CD4-positive, alpha-beta memory T cell (primary cell): ENCODE measurements around the gene CHMP3. TPM values are rescaled to one million over a fixed set of nuclear protein-coding genes. Genes with fewer than 3 reads are reported as not detected.
A peak's percentile ranks its signal among the peaks of the same experiment; 100 is the strongest.
"Not testable (repeated sequence)": the region's sequence is repeated elsewhere in the genome, so short reads cannot be mapped to it uniquely, and the experiment has no call there.

Source experiments
- CTCF ChIA-PET: fragments of 350-600 bp; sonication (Branson Sonifier 250); formaldehyde crosslinking; loops from one replicate; lab custom pipeline; 2021; ENCODE audit warnings: inconsistent platforms; ENCODE audit not compliant: partially characterized antibody; lab: Charles Lee
- POLR2A ChIA-PET: fragments of 350-600 bp; sonication (Branson Sonifier 250); formaldehyde crosslinking; loops from one replicate; lab custom pipeline; 2021; ENCODE audit not compliant: partially characterized antibody; lab: Charles Lee
- DNase-seq, 5 donors: peaks; one replicate each; pipeline versions ENCODE4 v3.0.0 to v3.0.0-alpha.2; 2020 to 2022; ENCODE audit warnings: mixed read lengths in 1 of 5
- H3K27ac ChIP-seq: one replicate; pipeline ENCODE4 v1.7.0; 2013; ENCODE audit warnings: low read depth, low read length
- H3K27me3 ChIP-seq: 2 replicates; pipeline ENCODE4 v1.7.0; 2013; ENCODE audit warnings: mild to moderate bottlenecking, low read length, moderate library complexity; ENCODE audit not compliant: insufficient read depth
- H3K36me3 ChIP-seq: 2 replicates; pipeline ENCODE4 v1.7.0; 2013; ENCODE audit warnings: mild to moderate bottlenecking, low read length, moderate library complexity; ENCODE audit not compliant: insufficient read depth
- H3K4me1 ChIP-seq: 2 replicates; pipeline ENCODE4 v1.7.0; 2013; ENCODE audit warnings: mild to moderate bottlenecking, low read length, moderate library complexity; ENCODE audit not compliant: insufficient read depth
- H3K4me3 ChIP-seq, 2 donors: one replicate each; pipeline ENCODE4 v1.7.0; 2013; ENCODE audit warnings: low read length in 2 of 2, mild to moderate bottlenecking in 1 of 2
- H3K9me3 ChIP-seq, 2 donors: one replicate each; pipeline ENCODE4 v1.7.0; 2013; ENCODE audit warnings: low read length in 2 of 2, control low read depth in 1 of 2; ENCODE audit not compliant: control insufficient read depth in 1 of 2
- H3K27ac Mint-ChIP-seq, 7 donors: one replicate each; pipeline ENCODE4 v1.8.0; 2020 to 2021; ENCODE audit warnings: mixed read lengths in 7 of 7, mild to moderate bottlenecking in 6 of 7, inconsistent platforms in 3 of 7, moderate library complexity in 3 of 7
- H3K27me3 Mint-ChIP-seq, 2 donors: one replicate each; pipeline ENCODE4 v1.8.0; 2020 to 2021; ENCODE audit warnings: mixed read lengths in 2 of 2
- H3K36me3 Mint-ChIP-seq, 2 donors: one replicate each; pipeline ENCODE4 v1.8.0; 2020 to 2021; ENCODE audit warnings: mixed read lengths in 2 of 2, inconsistent platforms in 1 of 2, mild to moderate bottlenecking in 1 of 2
- H3K4me1 Mint-ChIP-seq, 4 donors: one replicate each; pipeline ENCODE4 v1.8.0; 2020 to 2021; ENCODE audit warnings: mixed read lengths in 4 of 4, mild to moderate bottlenecking in 1 of 4
- H3K4me3 Mint-ChIP-seq, 8 donors: one replicate each; pipeline ENCODE4 v1.8.0; 2020 to 2021; ENCODE audit warnings: mixed read lengths in 8 of 8, mild to moderate bottlenecking in 7 of 8, moderate library complexity in 6 of 8, inconsistent platforms in 3 of 8
- H3K9me3 Mint-ChIP-seq, 8 donors: one replicate each; pipeline ENCODE4 v1.8.0; 2020 to 2021; ENCODE audit warnings: mixed read lengths in 8 of 8, mild to moderate bottlenecking in 5 of 8, inconsistent platforms in 3 of 8, moderate library complexity in 1 of 8
- intact Hi-C: fragments of 100-400 bp; cut with micrococcal nuclease; formaldehyde crosslinking; loops from one replicate; pipeline ENCODE4 v1.15.1; 2023
- polyA plus RNA-seq, 2 donors: library from polyadenylated mRNA; unstranded; fragments of 300-500 nt; fragmentation: Illumina TruSeq; gene quantifications; one replicate each; pipeline ENCODE4 v1.2.3, GENCODE V29; 2021
- total RNA-seq, 2 experiments: library from RNA; stranded (reverse); gene quantifications; one replicate each; pipeline ENCODE4 v1.2.3, GENCODE V29; 2021

Gene CHMP3
- total and polyA plus RNA-seq, 4 experiments from 2014 or later = 78.5 to 83.6 (median 82.3) TPM

DNA sequence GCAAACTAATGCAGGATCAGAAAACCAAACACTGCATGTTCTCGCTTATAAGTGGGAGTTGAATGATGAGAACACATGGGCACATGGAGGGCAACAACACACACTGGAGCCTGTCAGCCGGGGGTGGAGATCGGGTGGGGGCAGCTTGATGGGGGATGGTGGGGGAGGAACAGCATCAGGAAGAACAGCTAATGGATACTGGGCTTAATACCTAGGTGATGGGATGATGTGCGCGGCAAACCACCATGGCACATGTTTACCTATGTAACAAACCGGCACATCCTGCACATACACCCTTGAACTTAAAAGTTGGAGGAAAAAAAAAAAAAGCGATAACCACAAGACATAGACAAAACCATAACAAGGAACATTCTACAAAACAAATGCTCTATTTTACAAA lies 10.4 kb downstream of the CHMP3 start:
- Mint-ChIP-seq H3K4me1 (peaks cover 22 to 50% (median 34%) of the 10 kb centered on the region in 4 donors), H3K4me3 (peak overlapping the region; percentile 78 to 89 (median 82)), H3K27me3 (no peaks in the 10 kb centered on the region), H3K9me3 (peaks cover 0 to 3% (median 0%) of the 10 kb centered on the region in 8 donors), H3K36me3 (peaks cover 11 to 14% of the 10 kb centered on the region in 2 donors), H3K27ac (peak overlapping the region; percentile 52 to 92 (median 90))
- H3K27ac ChIP-seq = no peak overlapping the region
- POLR2A ChIA-PET = interaction anchor here (0.6 to 5.2 kb wide), 6 partner anchors 8 to 70 kb away, joined by 3 to 42 read pairs (median 4); partner anchors contain the start of gene CHMP3
- peaks cover 45% of the 10 kb centered on the region for H3K4me1 ChIP-seq
- H3K4me3 ChIP-seq = no peak overlapping the region
- CTCF ChIA-PET = interaction anchor here (0.8 to 1.4 kb wide), 2 partner anchors 70 to 94 kb away, joined by 3 to 4 read pairs; no protein-coding TSS in a partner anchor
- no peaks in the 10 kb centered on the region for H3K9me3 ChIP-seq
- DNase-seq = peak in 4 of 5 donors; percentile 52 to 59 (median 54)
- intact Hi-C loops = loop anchor here (1.0 kb wide), 1 partner anchor 10 kb away; the partner anchor contains the start of gene CHMP3
- H3K36me3 ChIP-seq = no peaks in the 10 kb centered on the region
- no peaks in the 10 kb centered on the region for H3K27me3 ChIP-seq

DNA sequence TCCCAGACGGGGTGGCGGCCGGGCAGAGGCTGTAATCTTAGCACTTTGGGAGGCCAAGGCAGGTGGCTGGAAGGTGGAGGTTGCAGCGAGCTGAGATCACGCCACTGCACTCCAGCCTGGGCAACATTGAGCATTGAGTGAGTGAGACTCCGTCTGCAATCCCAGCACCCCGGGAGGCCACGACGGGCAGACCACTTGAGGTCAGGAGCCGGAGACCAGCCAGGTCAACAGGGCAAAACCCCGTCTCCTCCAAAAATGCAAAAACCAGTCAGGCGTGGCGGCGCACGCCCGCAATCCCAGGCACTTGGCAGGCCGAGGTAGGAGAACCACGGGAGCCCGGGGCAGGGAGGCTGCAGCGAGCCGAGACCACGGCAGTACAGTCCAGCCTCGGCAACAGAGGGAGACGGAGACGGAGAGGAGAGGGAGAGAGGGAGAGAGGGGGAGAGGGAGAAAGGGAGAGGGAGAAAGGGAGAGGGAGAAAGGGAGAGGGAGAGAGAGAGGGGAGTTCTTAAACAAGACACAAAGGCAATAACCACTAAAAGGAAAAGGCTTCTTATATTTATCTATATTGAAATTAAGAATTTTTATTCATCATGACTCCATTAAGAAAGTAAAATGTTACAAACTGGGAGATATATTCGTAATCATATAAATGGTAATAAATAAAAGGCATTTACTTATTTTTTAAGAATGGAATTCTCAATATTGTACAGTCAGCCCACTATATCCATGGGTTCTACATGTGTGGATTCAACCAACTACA lies 13.1 kb downstream of the CHMP3 start:
- Mint-ChIP-seq H3K4me1 (peaks cover 20 to 46% (median 31%) of the 10 kb centered on the region in 4 donors), H3K36me3 (peaks cover 29 to 33% of the 10 kb centered on the region in 2 donors), H3K9me3 (peaks cover 0 to 12% (median 4%) of the 10 kb centered on the region in 8 donors)
- H3K4me3 ChIP-seq, H3K27ac Mint-ChIP-seq, H3K36me3 ChIP-seq, DNase-seq, H3K4me3 Mint-ChIP-seq, H3K9me3 ChIP-seq, H3K27ac ChIP-seq, H3K27me3 Mint-ChIP-seq, intact Hi-C loops, H3K27me3 ChIP-seq: not testable (repeated sequence)
- ChIA-PET CTCF (interaction anchor here (1.3 kb wide), 1 partner anchor 8 kb away, joined by 6 read pairs; no protein-coding TSS in a partner anchor), POLR2A (interaction anchor here (5.2 kb wide), 1 partner anchor 13 kb away, joined by 42 read pairs; the partner anchor contains the start of gene CHMP3)
- peaks cover 30% of the 10 kb centered on the region for H3K4me1 ChIP-seq

DNA sequence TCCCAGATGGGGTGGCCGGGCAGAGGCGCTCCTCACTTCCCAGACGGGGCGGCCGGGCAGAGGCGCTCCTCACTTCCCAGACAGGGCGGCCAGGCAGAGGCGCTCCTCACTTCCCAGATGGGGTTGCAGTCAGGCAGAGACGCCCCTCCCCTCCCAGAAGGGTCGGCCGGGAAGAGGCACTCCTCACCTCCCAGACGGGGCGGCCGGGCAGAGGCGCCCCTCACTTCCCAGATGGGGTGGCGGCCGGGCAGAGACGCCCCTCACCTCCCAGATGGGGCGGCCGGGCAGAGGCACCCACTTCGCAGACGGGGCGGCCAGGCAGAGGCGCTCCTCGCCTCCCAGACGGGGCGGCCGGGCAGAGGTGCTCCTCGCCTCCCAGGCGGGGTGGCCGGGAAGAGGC lies 13.8 kb downstream of the CHMP3 start:
- H3K36me3 ChIP-seq, H3K4me3 ChIP-seq, H3K27me3 Mint-ChIP-seq, H3K27me3 ChIP-seq, H3K9me3 ChIP-seq, H3K4me3 Mint-ChIP-seq, CTCF ChIA-PET, H3K27ac Mint-ChIP-seq, DNase-seq, H3K27ac ChIP-seq, intact Hi-C loops: not testable (repeated sequence)
- POLR2A ChIA-PET = interaction anchor here (5.2 kb wide), 1 partner anchor 14 kb away, joined by 42 read pairs; the partner anchor contains the start of gene CHMP3
- H3K9me3 Mint-ChIP-seq = peaks cover 0 to 12% (median 4%) of the 10 kb centered on the region in 8 donors
- H3K36me3 Mint-ChIP-seq = peaks cover 29 to 36% of the 10 kb centered on the region in 2 donors
- peaks cover 18 to 39% (median 25%) of the 10 kb centered on the region in 4 donors for H3K4me1 Mint-ChIP-seq
- H3K4me1 ChIP-seq = peaks cover 28% of the 10 kb centered on the region

DNA sequence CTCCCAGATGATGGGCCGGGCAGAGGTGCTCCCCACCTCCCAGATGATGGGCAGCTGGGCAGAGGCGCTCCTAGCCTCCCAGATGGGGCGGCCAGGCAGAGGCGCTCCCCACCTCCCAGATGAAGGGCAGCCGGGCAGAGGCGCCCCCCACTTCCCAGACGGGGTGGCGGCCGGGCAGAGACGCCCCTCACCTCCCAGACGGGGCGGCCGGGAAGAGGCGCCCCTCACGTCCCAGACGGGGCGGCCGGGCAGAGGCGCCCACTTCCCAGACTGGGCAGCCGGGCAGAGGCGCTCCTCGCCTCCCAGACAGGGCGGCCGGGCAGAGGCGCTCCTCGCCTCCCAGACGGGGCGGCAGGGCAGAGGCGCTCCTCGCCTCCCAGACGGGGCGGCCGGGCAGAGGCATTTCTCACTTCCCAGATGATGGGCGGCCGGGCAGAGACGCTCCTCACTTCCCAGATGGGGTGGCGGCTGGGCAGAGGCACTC lies 14.3 kb downstream of the CHMP3 start:
- H3K4me1 Mint-ChIP-seq = peaks cover 15 to 37% (median 23%) of the 10 kb centered on the region in 4 donors
- peaks cover 29 to 38% of the 10 kb centered on the region in 2 donors for H3K36me3 Mint-ChIP-seq
- H3K27ac Mint-ChIP-seq, CTCF ChIA-PET, H3K9me3 ChIP-seq, H3K4me3 ChIP-seq, H3K4me3 Mint-ChIP-seq, H3K27me3 Mint-ChIP-seq, H3K36me3 ChIP-seq, DNase-seq, H3K27me3 ChIP-seq, POLR2A ChIA-PET, intact Hi-C loops, H3K27ac ChIP-seq: not testable (repeated sequence)
- peaks cover 0 to 13% (median 4%) of the 10 kb centered on the region in 8 donors for H3K9me3 Mint-ChIP-seq
- H3K4me1 ChIP-seq = peaks cover 23% of the 10 kb centered on the region

DNA sequence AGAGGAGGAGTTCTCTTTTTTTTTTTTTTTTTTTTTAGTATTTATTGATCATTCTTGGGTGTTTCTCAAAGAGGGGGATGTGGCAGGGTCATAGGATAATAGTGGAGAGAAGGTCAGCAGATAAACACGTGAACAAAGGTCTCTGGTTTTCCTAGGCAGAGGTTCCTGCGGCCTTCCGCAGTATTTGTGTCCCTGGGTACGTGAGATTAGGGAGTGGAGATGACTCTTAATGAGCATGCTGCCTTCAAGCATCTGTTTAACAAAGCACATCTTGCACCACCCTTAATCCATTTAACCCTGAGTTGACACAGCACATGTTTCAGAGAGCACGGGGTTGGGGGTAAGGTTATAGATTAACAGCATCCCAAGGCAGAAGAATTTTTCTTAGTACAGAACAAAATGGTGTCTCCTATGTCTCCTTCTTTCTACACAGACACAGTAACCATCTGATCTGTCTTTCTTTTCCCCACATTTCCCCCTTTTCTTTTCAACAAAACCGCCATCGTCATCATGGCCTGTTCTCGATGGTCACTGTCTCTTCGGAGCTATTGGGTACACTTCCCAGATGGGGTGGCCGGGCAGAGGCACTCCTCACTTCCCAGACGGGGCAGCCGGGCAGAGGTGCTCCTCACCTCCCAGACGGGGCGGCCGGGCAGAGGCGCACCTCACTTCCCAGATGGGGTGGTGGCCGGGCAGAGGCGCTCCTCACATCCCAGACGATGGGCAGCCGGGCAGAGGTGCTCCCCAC lies 14.9 kb downstream of the CHMP3 start:
- peaks cover 29 to 38% of the 10 kb centered on the region in 2 donors for H3K36me3 Mint-ChIP-seq
- intact Hi-C loops, H3K27me3 Mint-ChIP-seq, H3K27ac ChIP-seq, POLR2A ChIA-PET, H3K27ac Mint-ChIP-seq, H3K4me3 Mint-ChIP-seq, H3K4me3 ChIP-seq, DNase-seq, H3K36me3 ChIP-seq, H3K27me3 ChIP-seq, H3K9me3 ChIP-seq, CTCF ChIA-PET: not testable (repeated sequence)
- H3K9me3 Mint-ChIP-seq = peaks cover 0 to 13% (median 4%) of the 10 kb centered on the region in 8 donors
- peaks cover 15 to 37% (median 20%) of the 10 kb centered on the region in 4 donors for H3K4me1 Mint-ChIP-seq
- peaks cover 17% of the 10 kb centered on the region for H3K4me1 ChIP-seq

DNA sequence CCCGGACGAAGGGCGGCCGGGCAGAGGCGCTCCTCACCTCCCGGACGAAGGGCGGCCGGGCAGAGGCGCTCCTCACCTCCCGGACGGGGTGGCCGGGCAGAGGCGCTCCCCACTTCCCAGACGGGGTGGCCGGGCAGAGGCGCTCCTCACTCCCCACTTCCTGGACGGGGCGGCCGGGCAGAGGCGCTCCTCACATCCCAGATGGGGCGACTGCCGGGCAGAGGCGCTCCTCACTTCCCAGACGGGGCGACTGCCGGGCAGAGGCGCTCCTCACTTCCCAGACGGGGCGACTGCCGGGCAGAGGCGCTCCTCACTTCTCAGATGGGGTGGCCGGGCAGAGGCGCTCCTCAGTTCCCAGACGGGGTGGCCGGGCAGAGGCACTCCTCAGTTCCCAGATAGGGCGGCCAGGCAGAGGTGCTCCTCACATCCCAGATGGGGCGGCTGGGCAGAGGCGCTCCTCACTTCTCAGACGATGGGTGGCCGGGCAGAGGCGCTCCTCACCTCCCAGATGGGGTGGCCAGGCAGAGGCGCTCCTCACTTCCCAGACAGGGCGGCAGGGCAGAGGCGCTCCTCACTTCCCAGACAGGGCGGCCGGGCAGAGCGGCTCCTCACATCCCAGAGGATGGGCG lies 17.8 kb downstream of the CHMP3 start:
- H3K4me3 ChIP-seq, H3K36me3 ChIP-seq, H3K4me3 Mint-ChIP-seq, intact Hi-C loops, H3K27ac Mint-ChIP-seq, H3K4me1 ChIP-seq, DNase-seq, H3K27me3 ChIP-seq, H3K9me3 ChIP-seq, CTCF ChIA-PET, H3K27me3 Mint-ChIP-seq, H3K27ac ChIP-seq: not testable (repeated sequence)
- POLR2A ChIA-PET = interaction anchor here (0.5 kb wide), 1 partner anchor 881 kb away, joined by 3 read pairs; no protein-coding TSS in a partner anchor
- Mint-ChIP-seq H3K36me3 (peaks cover 27 to 45% of the 10 kb centered on the region in 2 donors), H3K4me1 (peaks cover 6 to 23% (median 7%) of the 10 kb centered on the region in 4 donors), H3K9me3 (peaks cover 0 to 13% (median 4%) of the 10 kb centered on the region in 8 donors)
